WERI-Rb-1 (cell line): ENCODE data around the gene SLC22A5.

Experiments
- DNase-seq: peaks from one replicate; pipeline ENCODE4 v3.0.0-alpha.2; 2020
- H3K27ac ChIP-seq: fragments of 250-450 bp; sonication (Bioruptor Pico); 2 replicates; pipeline ENCODE4 v1.5.1; 2020; ENCODE audit warnings: mild to moderate bottlenecking, moderate library complexity
- H3K27me3 ChIP-seq: fragments of 250-450 bp; sonication (Bioruptor Pico); 2 replicates; pipeline ENCODE4 v1.5.1; 2021; ENCODE audit warnings: mild to moderate bottlenecking, low read depth, moderate library complexity; ENCODE audit not compliant: insufficient read depth, severe bottlenecking
- H3K36me3 ChIP-seq: fragments of 250-450 bp; sonication (Bioruptor Pico); 2 replicates; pipeline ENCODE4 v1.5.1; 2020; ENCODE audit warnings: mild to moderate bottlenecking, moderate library complexity
- H3K4me3 ChIP-seq: 2 replicates; pipeline ENCODE4 v1.5.1; 2011; ENCODE audit warnings: low read depth, mild to moderate bottlenecking, control low read depth, low read length
- H3K9me3 ChIP-seq: fragments of 250-450 bp; sonication (Bioruptor Pico); 2 replicates; pipeline ENCODE4 v1.5.1; 2021; ENCODE audit warnings: mild to moderate bottlenecking, moderate library complexity; ENCODE audit not compliant: severe bottlenecking
- TF ChIP-seq, protein P1 (sequence below): IDR thresholded peaks from 2 replicates; pipeline ENCODE4 v1.5.1; 2011; ENCODE audit warnings: low read depth, mild to moderate bottlenecking, control low read depth, inconsistent platforms, low read length

SLC22A5 gene

DNA sequence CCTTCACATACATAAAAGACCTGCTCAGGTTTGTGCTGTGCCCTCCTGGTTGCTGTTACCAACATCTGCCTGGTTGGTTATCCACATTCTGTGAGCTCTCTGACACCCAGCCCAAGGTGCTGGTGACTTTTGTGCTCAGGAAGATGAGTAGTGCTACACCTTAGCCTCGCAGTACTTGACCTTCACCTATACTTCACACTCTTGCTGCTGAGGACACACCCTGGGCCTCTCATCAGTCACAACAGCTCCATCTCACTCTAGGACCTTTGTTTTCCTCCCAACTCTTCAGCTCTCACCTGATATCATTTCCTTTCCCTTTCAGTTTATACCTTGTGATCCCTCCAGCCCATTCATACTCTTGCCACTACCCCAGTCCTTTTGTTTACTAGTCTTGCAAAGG is 10.7 kb upstream of the SLC22A5 start:
- TF ChIP-seq, protein P1, sequence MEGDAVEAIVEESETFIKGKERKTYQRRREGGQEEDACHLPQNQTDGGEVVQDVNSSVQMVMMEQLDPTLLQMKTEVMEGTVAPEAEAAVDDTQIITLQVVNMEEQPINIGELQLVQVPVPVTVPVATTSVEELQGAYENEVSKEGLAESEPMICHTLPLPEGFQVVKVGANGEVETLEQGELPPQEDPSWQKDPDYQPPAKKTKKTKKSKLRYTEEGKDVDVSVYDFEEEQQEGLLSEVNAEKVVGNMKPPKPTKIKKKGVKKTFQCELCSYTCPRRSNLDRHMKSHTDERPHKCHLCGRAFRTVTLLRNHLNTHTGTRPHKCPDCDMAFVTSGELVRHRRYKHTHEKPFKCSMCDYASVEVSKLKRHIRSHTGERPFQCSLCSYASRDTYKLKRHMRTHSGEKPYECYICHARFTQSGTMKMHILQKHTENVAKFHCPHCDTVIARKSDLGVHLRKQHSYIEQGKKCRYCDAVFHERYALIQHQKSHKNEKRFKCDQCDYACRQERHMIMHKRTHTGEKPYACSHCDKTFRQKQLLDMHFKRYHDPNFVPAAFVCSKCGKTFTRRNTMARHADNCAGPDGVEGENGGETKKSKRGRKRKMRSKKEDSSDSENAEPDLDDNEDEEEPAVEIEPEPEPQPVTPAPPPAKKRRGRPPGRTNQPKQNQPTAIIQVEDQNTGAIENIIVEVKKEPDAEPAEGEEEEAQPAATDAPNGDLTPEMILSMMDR = no peak
- H3K27me3 ChIP-seq = no peaks in the 10 kb centered on the region
- H3K27ac ChIP-seq = no peak overlapping the region
- H3K9me3 ChIP-seq = no peaks in the 10 kb centered on the region
- H3K36me3 ChIP-seq = no peaks in the 10 kb centered on the region; the same call in none of the 2 replicates
- no peak overlapping the region for H3K4me3 ChIP-seq
- DNase-seq = no peak

DNA sequence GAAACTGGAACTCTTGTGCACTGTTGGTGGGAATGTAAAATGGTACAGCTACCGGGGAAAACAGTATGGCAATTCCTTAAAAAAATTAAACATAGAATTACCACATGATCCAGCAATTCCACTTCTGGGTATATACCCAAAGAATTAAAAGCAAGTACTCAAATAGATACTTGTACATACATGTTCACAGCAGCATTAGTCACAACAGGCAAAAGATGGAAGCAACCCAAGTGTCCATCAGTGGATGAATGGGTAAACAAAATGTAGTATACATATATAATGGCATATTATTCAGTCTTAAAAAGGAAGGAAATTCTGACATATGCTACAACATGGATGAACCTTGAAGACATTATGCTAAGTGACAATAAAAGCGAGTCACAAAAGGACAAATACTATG is 7.4 kb upstream of the SLC22A5 start:
- Histone ChIP-seq H3K4me3 (no peak overlapping the region), H3K27ac (no peak overlapping the region), H3K27me3 (no peaks in the 10 kb centered on the region), H3K36me3 (no peaks in the 10 kb centered on the region; the same call in none of the 2 replicates), H3K9me3 (no peaks in the 10 kb centered on the region)
- TF ChIP-seq, protein P1 = no peak
- no peak for DNase-seq

DNA sequence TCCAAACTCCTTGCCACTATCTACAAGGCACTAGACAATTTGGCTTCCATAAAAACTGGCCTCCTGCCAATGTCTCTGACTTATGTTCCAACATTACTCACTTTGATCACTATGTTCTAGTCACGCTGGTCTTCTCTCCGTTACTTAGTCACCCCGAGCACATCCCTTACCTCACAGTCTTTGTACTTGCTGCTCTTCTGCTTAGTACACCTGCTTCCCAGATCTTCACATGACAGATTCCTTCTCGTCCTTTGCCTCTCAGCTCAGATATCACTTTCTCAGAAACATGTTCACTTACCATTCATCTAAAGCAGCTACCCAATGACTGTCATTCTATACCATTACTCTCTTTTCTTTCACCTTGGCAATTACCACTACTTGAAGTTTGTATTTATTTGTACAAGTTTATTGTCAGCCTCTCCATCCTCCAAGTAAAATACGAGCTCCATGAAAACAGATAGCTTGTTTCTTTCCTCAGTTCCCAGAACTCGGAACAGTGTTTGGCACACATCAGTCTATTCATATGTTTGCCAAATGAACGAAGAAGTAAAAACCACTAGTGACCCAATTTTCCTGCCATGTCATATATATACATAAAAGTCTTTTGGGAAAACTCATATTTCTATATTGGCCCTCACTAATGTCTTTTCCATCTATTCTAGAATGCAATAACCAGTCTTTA is 5.9 kb upstream of the SLC22A5 start:
- Histone ChIP-seq H3K27me3 (no peaks in the 10 kb centered on the region), H3K27ac (no peak overlapping the region), H3K36me3 (no peaks in the 10 kb centered on the region; the same call in none of the 2 replicates), H3K9me3 (no peaks in the 10 kb centered on the region), H3K4me3 (no peak overlapping the region)
- DNase-seq = no peak
- TF ChIP-seq, protein P1 = no peak

DNA sequence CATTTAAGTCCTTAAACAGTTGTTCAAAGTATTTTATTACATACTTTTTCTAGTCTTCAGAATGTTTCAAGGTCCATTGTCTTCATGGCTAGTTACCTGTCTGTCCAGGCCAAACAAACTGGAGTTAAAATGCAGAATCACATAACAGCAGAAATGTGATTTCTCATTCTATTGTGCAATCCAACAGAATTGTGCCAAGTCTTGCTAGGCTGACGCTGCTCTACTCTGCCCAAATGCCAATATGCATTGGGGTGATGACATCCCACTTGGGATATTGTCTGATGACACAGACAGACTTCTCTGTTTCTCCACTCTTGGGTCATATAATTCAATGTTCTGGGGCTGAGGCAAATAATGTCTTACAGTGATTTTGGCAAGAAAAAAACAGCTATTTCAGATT is 5.2 kb upstream of the SLC22A5 start:
- H3K27me3 ChIP-seq = no peaks in the 10 kb centered on the region
- no peak overlapping the region for H3K27ac ChIP-seq
- H3K9me3 ChIP-seq = no peaks in the 10 kb centered on the region
- H3K4me3 ChIP-seq = no peak overlapping the region
- no peak for DNase-seq
- TF ChIP-seq, protein P1 = no peak
- no peaks in the 10 kb centered on the region; the same call in none of the 2 replicates for H3K36me3 ChIP-seq

GRCh38 chr5:132365213-132365612 is 4.3 kb upstream of the SLC22A5 start:
- no peak overlapping the region for H3K27ac ChIP-seq

More at GRCh38 chr5:132365213-132365612, 4.3 kb upstream of the SLC22A5 start:
- Histone ChIP-seq H3K4me3 (no peak overlapping the region), H3K9me3 (no peaks in the 10 kb centered on the region), H3K36me3 (no peaks in the 10 kb centered on the region; the same call in none of the 2 replicates), H3K27me3 (no peaks in the 10 kb centered on the region)
- DNase-seq = no peak
- TF ChIP-seq, protein P1 = no peak
